ENCODE data around the gene EFCAB14.

GRCh38 chr1:46699666-46700065, 19.2 kb downstream of the EFCAB14 start:
- TF ChIP-seq CTCF (IDR thresholded peaks at IDR 0.05) (no peak), POLR2A (IDR thresholded peaks at IDR 0.05) (no peak)

Data from thyroid gland (tissue), 4 donors.